ENCODE data around the gene TTC23L. TPM values are rescaled to one million over a fixed set of nuclear protein-coding genes. Genes with fewer than 3 reads are reported as not detected.

Gene TTC23L
- total RNA-seq, 1 donor from 2014 or later = 0.81 TPM

GRCh38 chr5:34916518-34916917 is 77.6 kb downstream of the TTC23L start:
- intact Hi-C loops (cut with micrococcal nuclease) = loop anchor here (5.0 kb wide), 4 partner anchors 674 to 1074 kb away; partner anchors contain the start of gene SPEF2

DNA sequence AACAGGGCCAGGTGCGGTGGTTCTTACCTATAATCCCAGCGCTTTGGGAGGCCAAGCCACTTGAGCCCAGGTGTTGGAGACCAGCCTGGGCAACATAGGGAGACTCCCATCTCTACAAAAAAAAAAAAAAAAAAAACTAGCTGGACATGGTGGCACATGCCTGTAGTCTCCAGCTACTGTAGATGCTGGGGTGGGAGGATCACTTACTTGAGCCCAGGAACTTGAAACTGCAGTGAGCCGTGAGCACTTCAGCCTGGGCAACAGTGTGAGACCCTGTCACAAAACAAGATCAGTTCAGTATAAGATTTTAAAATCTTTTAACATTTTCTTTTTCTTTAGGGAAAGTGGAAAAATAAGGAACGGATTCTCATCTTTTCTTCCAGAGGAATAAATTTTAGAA is 79.1 kb downstream of the TTC23L start:
- intact Hi-C loops (cut with micrococcal nuclease) = loop anchor here (5.0 kb wide), 4 partner anchors 676 to 1076 kb away; partner anchors contain the start of gene SPEF2

GRCh38 chr5:34919077-34919476 is 80.1 kb downstream of the TTC23L start:
- intact Hi-C loops (cut with micrococcal nuclease) = loop anchor here (5.0 kb wide), 4 partner anchors 677 to 1077 kb away; partner anchors contain the start of gene SPEF2

- intact Hi-C loops (cut with micrococcal nuclease) = loop anchor here (10.0 kb wide), 1 partner anchor 982 kb away; no protein-coding TSS in a partner anchor
These were observed 84.3 kb downstream of the TTC23L start for GRCh38 chr5:34923256-34923655.

DNA sequence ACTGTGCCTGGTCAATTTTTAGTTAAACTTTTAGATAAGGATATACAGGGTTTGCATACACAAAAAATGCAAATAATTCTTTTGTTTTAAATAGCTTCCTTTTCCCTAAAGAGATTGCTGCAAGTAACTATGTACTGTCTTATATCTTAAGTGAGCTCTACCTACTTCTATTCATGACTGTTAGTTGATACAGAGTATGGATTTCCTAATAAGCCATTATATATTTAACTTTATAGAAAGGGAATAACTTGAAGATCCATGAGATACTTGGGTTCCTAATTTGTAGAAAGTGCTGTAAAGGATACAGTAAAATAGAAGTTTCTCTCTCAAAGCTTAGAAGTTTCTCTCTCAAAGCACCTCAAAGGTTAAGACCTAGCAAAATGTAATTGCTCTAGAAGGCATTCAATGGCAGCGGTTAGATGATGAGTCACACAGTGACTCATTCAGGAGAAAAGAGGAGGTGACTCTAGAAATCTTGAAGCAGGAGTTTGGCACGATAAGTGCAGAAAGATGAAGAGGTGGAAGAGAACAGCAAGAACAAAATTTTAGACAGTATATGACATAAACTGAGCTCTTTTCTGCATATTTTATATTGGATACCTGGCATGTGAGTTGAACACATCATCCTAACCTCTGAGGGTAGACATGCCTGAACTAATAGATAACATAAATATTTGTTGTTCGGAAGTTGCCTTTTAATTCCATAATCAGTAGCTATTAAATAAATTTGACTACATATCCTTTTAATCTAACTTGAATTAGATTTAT is 84.9 kb downstream of the TTC23L start:
- intact Hi-C loops (cut with micrococcal nuclease) = loop anchor here (1.0 to 10.0 kb wide), 2 partner anchors 9 to 981 kb away; partner anchors contain the start of genes BRIX1 and RAD1

- intact Hi-C loops (cut with micrococcal nuclease) = loop anchor here (1.0 to 10.0 kb wide), 2 partner anchors 9 to 980 kb away; partner anchors contain the start of genes BRIX1 and RAD1
These were observed 85.5 kb downstream of the TTC23L start for GRCh38 chr5:34924462-34924765.

GRCh38 chr5:34926318-34926888 is 87.4 kb downstream of the TTC23L start:
- intact Hi-C loops (cut with micrococcal nuclease) = loop anchor here (5.0 to 10.0 kb wide), 2 partner anchors 931 to 978 kb away; partner anchors contain the start of gene IL7R

DNA sequence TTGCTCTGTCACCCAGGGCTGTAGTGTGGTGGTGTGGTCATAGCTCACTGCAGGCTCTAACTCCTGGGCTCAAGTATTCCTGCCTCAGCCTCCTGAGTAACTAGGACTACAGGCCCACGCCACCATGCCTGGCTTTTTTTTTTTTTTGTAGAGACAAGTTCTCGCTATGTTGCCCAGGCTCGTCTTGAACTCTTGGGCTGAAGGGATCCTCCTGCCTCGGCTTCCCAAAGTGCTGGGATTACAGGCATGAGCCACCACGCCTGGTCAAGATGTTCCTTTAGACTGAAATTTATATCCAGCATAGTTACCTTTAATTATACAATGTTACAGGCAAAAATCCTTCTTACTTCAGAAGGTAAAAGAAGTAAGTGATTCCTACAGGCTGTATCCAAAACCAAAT is 88.8 kb downstream of the TTC23L start:
- intact Hi-C loops (cut with micrococcal nuclease) = loop anchor here (5.0 to 10.0 kb wide), 2 partner anchors 930 to 977 kb away; partner anchors contain the start of gene IL7R

GRCh38 chr5:34928267-34928666 is 89.3 kb downstream of the TTC23L start:
- intact Hi-C loops (cut with micrococcal nuclease) = loop anchor here (5.0 to 10.0 kb wide), 2 partner anchors 929 to 977 kb away; partner anchors contain the start of gene IL7R

- intact Hi-C loops (cut with micrococcal nuclease) = loop anchor here (1.0 to 10.0 kb wide), 10 partner anchors 14 to 1489 kb away; partner anchors contain the start of genes AMACR, BRIX1, IL7R and RAD1
These were observed 90.3 kb downstream of the TTC23L start, which contains the start of gene DNAJC21 for GRCh38 chr5:34929134-34929719. TSS of gene DNAJC21 (plus strand) at chr5:34929559. CDS start at chr5:34929820, 261 bp downstream.

DNA sequence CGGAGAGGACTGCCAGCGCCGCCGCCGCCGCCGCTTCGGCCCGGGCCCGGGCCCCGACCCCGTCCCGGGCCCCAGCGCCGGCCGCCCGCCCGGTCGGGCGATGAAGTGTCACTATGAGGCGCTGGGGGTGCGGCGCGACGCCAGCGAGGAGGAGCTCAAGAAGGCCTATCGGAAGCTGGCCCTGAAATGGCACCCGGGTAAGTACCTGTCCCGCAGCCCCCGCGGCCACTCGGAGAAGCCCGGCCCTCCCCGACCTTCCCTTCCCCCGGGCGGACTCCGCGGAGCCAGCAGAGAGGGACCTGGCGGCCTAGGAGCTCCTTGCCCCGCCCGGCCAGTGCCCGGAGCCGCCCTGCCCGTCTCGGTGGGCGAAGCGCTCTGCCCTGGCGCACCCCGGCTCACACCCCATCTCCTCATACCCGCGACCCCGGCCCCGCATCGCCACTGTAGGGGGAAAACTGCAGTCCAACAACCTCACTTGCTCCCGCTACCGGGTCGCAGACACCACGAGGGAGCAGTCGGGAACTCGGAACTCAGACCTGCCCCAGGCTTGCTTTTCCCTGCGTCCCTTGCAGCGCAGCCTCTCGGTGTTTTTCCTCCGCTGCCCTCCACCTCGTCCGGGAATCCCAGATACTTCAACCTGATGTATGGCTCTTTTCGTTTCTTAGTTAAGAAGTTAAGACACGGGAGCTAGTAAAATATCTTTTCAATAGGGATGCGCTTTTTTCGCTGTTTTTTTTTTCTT is 90.9 kb downstream of the TTC23L start:
- intact Hi-C loops (cut with micrococcal nuclease) = loop anchor here (1.0 to 10.0 kb wide), 10 partner anchors 15 to 1490 kb away; partner anchors contain the start of genes AMACR, BRIX1, IL7R and RAD1

DNA sequence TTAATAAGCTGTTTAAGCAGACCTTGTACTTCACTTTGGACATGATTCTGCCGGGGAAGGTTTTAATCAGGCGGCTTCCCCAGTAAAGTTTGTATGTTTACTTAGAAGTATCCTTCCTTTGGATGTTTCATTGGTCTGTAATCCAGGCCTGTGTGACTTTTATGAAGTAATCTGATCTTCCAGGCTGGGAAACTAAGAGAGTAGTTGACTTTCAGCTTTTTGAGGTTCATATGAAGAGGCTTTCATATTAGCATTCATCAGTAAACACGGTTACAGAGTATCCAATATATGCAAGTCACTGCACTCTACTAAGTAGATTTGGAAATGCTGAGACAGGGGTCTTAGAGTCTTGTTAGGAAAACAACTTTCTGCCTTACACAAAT is 91.5 kb downstream of the TTC23L start:
- intact Hi-C loops (cut with micrococcal nuclease) = no loop called here

- intact Hi-C loops (cut with micrococcal nuclease) = no loop called here
These were observed 91.9 kb downstream of the TTC23L start for GRCh38 chr5:34930870-34931269.

DNA sequence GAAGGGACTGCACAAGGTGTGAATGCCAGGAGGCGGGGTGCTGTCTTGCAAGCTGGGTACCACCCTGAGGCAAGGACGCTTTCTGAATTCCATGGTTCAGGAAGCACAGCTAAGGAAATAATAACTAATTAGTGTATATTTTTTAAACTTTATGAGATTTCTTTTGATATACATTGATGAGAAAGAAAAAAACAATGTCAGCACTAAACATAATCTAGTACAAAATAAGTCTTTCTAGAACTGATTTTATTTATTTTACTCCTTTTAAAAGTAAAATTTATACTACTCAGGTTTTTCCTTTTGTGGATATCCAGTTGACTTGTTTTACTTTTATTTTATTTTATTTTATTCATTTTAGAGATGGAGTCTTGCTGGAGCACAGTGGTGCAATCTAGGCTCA is 94.0 kb downstream of the TTC23L start:
- intact Hi-C loops (cut with micrococcal nuclease) = no loop called here

DNA sequence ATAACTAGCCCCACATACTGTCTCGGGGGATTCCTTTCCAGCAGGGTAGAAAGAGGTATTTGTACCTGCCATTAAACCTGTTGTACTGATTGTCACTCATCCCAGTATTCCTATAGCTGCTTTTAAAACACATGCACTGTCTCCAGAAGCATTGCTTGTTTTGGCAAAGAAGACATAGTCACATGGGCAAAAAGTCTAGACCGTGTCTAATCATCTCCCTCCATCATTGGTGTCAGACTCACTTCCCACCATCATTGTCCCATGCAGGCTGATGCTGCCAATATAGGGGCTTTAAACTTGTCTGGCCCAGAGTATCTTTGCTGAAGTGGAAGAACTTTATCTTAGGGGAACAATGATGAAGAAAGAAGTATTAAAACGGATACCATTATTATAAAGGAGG is 103.0 kb downstream of the TTC23L start:
- intact Hi-C loops (cut with micrococcal nuclease) = no loop called here

- intact Hi-C loops (cut with micrococcal nuclease) = no loop called here
These were observed 105.1 kb downstream of the TTC23L start for GRCh38 chr5:34944044-34944443.

- intact Hi-C loops (cut with micrococcal nuclease) = no loop called here
These were observed 105.6 kb downstream of the TTC23L start for GRCh38 chr5:34944460-34945047.
